ENCODE measurements around the gene LDLRAD1.

LDLRAD1 gene

GRCh38 chr1:54052934-54053744, 35.2 kb upstream of the LDLRAD1 start, which contains the start of the genes TCEANC2 and TMEM59 (continued):
- TF ChIP-seq ZNF513 (tag by site-specific recombination; IDR thresholded peaks at IDR 0.05) (no peak), TSHZ1 (tag by site-specific recombination; IDR thresholded peaks at IDR 0.05; ENCODE audit: borderline replicate concordance) (0 out of 2 replicates have a peak, but pooled peaks have one; percentile 11), ZNF157 (tag by site-specific recombination; IDR thresholded peaks at IDR 0.05) (no peak), ZNF596 (tag by site-specific recombination; IDR thresholded peaks at IDR 0.05) (no peak), SP3 (tag by site-specific recombination; IDR thresholded peaks at IDR 0.05) (peak; percentile 99), ZNF132 (tag by site-specific recombination; IDR thresholded peaks at IDR 0.05; ENCODE audit: borderline replicate concordance) (no peak), YY2 (tag by site-specific recombination; IDR thresholded peaks at IDR 0.05) (peak; percentile 65), GLIS1 (tag by site-specific recombination; IDR thresholded peaks at IDR 0.05) (peak; percentile 49; the same call in 1 of the 2 replicates), ZNF184 (tag by site-specific recombination; IDR thresholded peaks at IDR 0.05) (0 out of 2 replicates have a peak, but pooled peaks have one; percentile 11), ZFHX2 (tag by site-specific recombination; conservative IDR thresholded peaks at IDR 0.05) (peak; percentile 86), TCF7L2 (IDR thresholded peaks at IDR 0.05; ENCODE audit: borderline replicate concordance, low read depth, low read length) (no peak)

GRCh38 chr1:54052431-54052933, 34.5 kb upstream of the LDLRAD1 start:
- no peaks in the 10 kb centered on the region for H3K9me3 ChIP-seq (ENCODE audit: control insufficient read depth, insufficient read depth, low read depth, low read length)
- H3K4me3 ChIP-seq (ENCODE audit: low read depth, low read length), result peak overlapping the region; percentile 91
- ChIA-PET POLR2A (interaction anchor here (0.8 to 3.7 kb wide), 6 partner anchors 9 to 197 kb away, joined by 3 to 20 read pairs (median 4); partner anchors contain the start of genes IFT25 and LRRC42), CTCF (interaction anchor here (0.6 to 1.1 kb wide), 4 partner anchors 12 to 99 kb away, joined by 3 to 7 read pairs (median 3); no protein-coding TSS in a partner anchor)
- peaks cover 10% of the 10 kb centered on the region for H3K4me1 ChIP-seq (ENCODE audit: control insufficient read depth, insufficient read depth, low read length)
- H3K27ac ChIP-seq (ENCODE audit: extremely low read depth, low read depth, low read length), result peak overlapping the region; percentile 62
- peaks cover 0 to 9% of the 10 kb centered on the region in 2 experiments; a peak in 2 of 3 replicates for H3K36me3 ChIP-seq (ENCODE audit: control insufficient read depth in 2 of 2, insufficient read depth in 1 of 2, low read length in 2 of 2)
- TF ChIP-seq PBX3 (CRISPR knock-in tag; IDR thresholded peaks at IDR 0.05) (no peak), ZNF670 (tag by site-specific recombination; IDR thresholded peaks at IDR 0.05; ENCODE audit: low read depth) (no peak), ZNF626 (tag by site-specific recombination; IDR thresholded peaks at IDR 0.05) (no peak), ZNF423 (tag by site-specific recombination; IDR thresholded peaks at IDR 0.05) (no peak), MZF1 (tag by site-specific recombination; IDR thresholded peaks at IDR 0.05; ENCODE audit: borderline replicate concordance) (peak; percentile 88; the same call in 1 of the 2 replicates), ZNF548 (tag by site-specific recombination; IDR thresholded peaks at IDR 0.05) (no peak), ZBTB20 (tag by site-specific recombination; IDR thresholded peaks at IDR 0.05) (0 out of 2 replicates have a peak, but pooled peaks have one; percentile 32), WT1 (tag by site-specific recombination; IDR thresholded peaks at IDR 0.05) (peak; percentile 97), PRDM10 (tag by site-specific recombination; IDR thresholded peaks at IDR 0.05) (peak; percentile 89), ZNF580 (tag by site-specific recombination; IDR thresholded peaks at IDR 0.05) (no peak; the same call in 1 of the 2 replicates), SP2 (tag by site-specific recombination; IDR thresholded peaks at IDR 0.05) (peak; percentile 3), KLF1 (tag by site-specific recombination; IDR thresholded peaks at IDR 0.05) (no peak), ZFHX2 (tag by site-specific recombination; conservative IDR thresholded peaks at IDR 0.05) (no peak)

Measured in HEK293 (cell line).